Urothelium cell line (cell line): Measurements from ENCODE around the gene ZNF358.
A peak's percentile ranks its signal among the peaks of the same experiment; 100 is the strongest.

Source experiments
- DNase-seq: peaks from one replicate; pipeline ENCODE4 v3.0.0; 2011; ENCODE audit warnings: low spot score, mixed read lengths
- FAIRE-seq: peaks from 2 replicates; lab custom pipeline; 2011; peaks lifted over from hg19 to GRCh38; lab: Jason Lieb, UNC

Gene ZNF358

DNA sequence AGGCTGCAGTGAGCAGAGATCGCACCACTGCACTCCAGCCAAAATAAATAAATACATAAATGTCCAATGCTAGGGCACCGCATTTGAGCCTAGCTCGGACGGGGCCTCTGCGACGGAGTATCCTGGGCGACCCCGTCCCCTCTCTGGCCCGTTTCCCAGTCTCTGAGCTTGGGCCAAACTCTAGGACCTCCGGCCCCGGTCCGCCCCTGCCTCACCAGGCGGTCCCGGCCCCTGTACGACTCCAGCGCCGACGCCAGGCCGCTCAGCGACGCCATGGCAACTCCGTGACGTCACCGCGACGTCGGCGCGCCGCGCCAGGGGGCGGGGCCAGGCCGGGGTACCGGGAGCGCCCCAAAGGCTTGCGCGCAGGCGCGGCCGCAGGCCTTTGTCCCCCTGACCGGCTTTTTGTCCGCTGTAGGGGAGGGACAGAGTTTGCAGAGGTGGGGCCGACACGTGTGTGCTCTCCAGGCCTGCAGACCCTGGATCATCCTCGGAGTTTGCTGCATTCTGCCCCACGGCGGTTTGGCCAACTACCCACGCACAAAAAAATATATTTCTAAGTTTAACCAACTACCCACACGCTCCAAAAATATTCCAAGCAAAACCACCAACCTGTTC lies 27.1 kb upstream of the ZNF358 start, which contains the start of gene PEX11G:
Gene PEX11G (minus strand): TSS at position 300 of the 618 bp plus-strand sequence. CDS start 25 bp downstream, at position 275.
- no peak for FAIRE-seq

GRCh38 chr19:7489609-7490044 lies 26.3 kb upstream of the ZNF358 start:
- DNase-seq (no peak), FAIRE-seq (no peak)

More for the DNA sequence above, 27.1 kb upstream of the ZNF358 start, which contains the start of gene PEX11G:
- peak; percentile 83 for DNase-seq

DNA sequence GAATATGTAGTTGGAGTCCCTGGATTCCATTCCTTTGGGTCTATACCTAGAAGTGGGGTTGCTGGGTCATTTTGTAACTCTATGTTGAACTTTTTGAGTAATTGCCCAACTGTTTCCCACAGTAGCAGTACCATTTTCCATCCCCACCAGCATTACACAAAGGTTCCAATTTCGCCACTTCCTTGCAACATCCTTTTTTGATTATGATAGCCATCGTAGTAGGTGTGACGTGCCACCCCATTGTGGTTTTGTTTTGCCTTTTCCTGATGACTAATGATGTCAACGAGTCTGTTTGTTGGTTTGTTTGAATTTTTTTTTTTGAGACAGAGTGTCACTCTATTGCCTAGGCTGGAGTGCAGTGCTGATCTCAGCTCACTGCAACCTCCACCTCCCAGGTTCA lies 23.8 kb upstream of the ZNF358 start:
- DNase-seq, result no peak

DNA sequence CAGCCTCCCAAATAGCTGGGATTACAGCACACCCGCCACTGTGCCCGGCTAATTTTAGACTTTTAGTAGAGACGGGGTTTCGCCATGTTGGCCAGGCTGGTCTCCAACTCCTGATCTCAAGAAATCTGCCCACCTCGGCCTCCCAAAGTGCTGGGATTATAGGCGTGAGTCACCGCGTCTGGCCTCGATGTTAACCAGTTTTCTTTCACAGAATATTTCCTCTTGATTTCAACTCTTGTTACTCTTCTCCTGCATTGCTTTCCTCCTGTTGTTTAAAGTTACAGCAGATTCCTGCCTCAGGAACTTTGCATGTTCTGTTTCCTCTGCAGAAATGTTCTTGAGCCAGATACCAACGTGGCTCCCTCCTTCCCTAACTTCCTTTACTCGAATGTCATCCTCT lies 23.3 kb upstream of the ZNF358 start:
- DNase-seq, result no peak
- no peak for FAIRE-seq

More for the DNA sequence above, 23.8 kb upstream of the ZNF358 start:
- FAIRE-seq, result no peak

- DNase-seq, result no peak
- no peak for FAIRE-seq
Observed at GRCh38 chr19:7494416-7495098, 21.3 kb upstream of the ZNF358 start.

DNA sequence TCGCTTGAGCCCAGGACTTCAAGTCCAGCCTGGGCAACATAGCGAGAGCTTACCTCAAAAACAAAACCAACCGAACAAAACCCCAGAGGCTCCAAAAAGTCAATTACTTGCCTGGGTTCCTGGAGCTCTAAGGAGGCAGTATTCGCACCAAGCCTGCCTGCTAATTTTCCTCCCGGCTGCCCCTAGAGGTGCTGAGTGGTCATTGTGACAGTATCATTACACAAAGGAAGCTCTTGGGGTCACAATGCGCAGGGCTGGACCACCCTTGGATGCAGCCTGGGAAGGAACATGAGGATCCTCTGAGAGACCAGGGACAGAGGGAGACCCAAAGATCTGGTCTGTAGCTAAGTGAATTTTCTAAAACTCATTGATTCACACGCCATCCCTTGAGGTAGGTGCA lies 18.6 kb upstream of the ZNF358 start:
- FAIRE-seq (no peak), DNase-seq (no peak)

DNA sequence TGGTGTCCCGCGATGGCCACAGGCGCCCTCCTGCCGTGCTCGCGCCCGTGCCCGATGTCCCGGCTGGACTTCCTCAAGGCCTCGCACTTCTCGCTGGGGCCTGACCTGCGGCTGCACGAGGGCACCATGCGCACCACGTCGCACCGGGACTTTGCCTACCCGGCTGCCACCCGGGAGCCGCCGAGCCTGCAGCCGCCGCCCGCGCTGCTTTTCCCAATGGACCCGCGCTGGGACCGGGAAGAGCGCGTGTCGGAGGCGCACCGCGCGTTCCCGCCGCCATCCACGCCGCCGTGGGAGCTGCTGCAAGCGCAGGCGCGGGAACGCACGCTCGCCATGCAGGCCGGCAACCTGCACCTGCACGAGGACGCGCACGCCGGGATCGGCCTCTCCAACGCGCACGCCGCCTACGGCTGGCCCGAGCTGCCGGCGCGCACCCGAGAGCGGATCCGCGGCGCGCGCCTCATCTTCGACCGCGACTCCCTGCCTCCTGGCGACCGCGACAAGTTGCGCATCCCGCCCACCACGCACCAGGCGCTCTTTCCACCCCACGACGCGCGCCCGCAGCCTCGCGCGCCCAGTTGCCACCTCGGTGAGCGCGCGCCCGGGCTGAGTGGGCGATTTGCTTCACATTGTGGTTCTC lies 15.0 kb upstream of the ZNF358 start:
- peak; percentile 96 for FAIRE-seq
- DNase-seq, result peak; percentile 87

DNA sequence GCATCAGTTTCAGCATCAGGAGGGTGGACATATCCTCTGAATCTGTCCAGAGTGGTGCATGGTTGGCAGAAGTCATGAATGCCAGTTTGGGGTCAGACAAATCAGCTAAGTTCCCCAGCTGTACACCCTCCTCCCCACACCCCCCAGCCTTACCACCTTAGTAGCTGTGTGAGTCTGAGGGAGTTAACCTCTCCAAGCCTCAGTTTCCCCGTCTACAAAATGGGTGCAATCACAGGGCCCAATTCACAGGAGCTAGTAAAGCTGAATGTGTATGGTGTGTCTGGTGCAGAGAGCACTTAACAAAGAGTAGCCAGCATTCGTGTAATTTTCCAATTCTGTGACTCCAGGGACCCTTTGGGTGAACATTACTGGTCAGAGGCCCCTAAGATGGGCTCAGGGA lies 13.4 kb upstream of the ZNF358 start:
- DNase-seq (no peak), FAIRE-seq (no peak)

GRCh38 chr19:7504684-7505083 lies 11.2 kb upstream of the ZNF358 start:
- FAIRE-seq (no peak), DNase-seq (no peak)

DNA sequence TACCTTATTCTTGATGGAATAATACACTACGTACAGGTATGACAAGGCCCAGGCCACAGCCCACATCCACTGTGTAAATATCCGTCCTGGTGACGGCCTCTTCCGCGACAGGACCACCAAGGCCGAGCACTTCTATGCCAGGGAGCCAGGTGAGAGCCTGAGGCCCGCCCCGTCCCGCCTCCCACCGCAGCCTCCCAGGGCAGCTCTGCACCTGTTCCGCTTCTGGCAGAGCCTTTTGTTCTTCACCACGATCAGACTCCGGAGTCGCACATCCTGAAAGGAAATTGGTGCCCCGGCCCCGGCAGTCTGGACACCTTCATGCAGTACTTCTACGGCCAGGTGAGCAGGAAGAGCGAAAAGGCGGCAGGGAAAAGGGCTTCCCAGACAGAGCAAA lies 10.6 kb upstream of the ZNF358 start:
- DNase-seq, result no peak
- FAIRE-seq, result no peak

DNA sequence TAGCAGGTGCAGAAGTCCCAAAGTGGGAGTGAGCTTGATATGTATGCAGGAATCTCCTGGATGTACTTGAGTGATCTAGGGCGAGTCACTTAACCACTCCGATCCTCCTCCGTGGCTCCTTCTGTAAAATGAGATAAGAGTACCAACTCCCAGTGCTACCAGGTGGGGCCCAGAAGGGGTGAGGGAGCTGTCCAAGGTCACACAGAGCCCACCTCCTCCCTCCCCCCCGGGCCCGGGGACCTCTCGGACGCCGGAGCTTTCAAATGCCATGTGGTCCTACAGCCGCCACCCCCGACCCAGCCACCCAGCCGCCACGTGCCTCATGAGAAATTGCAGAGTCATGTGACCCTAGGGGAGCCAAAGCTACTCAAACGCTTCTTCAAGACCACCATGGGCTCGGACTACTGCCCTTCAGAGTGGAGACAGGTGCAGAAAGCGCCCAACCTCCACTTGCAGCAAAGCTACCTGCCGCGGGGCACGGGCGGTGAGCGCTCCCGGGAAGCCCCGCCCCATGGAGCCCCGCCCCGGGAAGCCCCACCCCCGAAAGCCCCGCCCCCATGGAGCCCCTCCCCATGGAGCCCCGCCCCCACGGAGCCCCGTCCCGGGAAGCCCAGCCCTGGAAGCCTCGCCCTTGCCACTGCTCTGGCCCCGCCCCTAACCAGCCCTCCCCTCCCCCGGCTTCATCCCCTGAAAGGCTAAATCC lies 10.1 kb upstream of the ZNF358 start:
- FAIRE-seq (no peak), DNase-seq (peak; percentile 54)

GRCh38 chr19:7506385-7507328 lies 9.2 kb upstream of the ZNF358 start:
- no peak for DNase-seq
- no peak for FAIRE-seq

- no peak for FAIRE-seq
- DNase-seq, result peak; percentile 57
Observed at GRCh38 chr19:7507884-7508283, 8.0 kb upstream of the ZNF358 start.

- DNase-seq (no peak), FAIRE-seq (no peak)
Observed at GRCh38 chr19:7509625-7510024, 6.3 kb upstream of the ZNF358 start.

GRCh38 chr19:7512400-7512851 lies 3.5 kb upstream of the ZNF358 start:
- DNase-seq (no peak), FAIRE-seq (no peak)

DNA sequence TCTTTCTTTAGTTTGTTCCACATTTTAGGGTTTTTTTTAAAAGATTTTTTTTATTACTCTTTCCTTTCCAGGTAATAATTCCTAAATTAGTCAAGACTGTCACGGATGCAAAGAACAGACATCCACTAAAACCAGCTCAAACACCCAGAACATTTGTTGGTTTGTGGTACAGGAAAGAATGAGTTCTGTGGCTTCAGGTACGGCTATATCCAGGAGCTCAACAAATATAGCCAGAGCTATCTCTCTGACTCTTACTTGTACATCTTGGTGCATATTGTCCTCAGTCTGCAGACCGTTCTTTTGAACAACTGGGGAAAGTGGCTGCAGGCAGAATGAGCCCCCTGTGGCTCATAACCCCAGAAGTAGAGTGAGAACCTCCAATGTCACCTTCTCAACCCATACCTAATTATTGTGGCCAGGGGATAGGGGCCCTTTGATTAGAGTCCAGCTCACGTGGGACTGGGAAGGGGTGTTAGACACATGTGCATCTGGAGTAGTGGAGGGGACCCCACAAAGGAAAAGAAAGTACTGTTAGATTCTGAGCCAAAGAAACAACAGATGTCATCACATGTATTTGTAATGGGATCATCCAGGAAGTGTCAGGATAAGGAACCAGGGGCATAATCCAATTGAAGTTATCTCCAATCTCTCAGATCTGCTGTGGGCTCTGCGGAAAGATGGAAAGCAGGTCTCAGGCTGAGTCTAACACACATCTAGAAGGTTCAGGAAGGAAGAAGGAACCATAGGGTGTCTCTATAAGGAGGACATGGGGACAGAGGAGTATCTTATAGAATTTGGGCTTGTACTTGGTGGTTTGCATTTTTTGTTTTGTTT lies 1.9 kb upstream of the ZNF358 start:
- DNase-seq (no peak), FAIRE-seq (no peak)

- FAIRE-seq, result no peak
- DNase-seq, result no peak
Observed at GRCh38 chr19:7515110-7515644, 726 bp upstream of the ZNF358 start.

- FAIRE-seq (no peak), DNase-seq (no peak)
Observed at GRCh38 chr19:7516333-7516732, 430 bp downstream of the ZNF358 start.

DNA sequence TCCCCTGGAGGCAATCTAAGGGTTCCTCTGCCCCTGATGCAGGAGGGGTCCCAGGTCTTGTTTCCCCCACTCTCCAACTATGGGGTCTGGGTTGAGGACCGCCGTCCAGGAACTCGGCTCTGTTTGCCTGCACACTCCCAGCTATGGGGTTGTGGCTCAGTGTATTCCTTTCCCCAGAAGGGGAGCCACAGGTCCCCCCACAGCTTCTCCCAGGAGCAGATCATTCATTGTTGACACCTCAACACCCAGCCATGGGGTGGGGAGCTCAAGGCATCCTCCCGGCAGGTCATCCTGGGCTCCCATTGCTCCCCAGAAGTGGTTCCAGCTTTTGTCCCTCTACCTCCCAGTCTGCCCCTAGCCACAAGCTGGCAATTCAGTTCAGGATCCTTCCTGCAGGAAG lies 975 bp downstream of the ZNF358 start:
- DNase-seq (no peak), FAIRE-seq (no peak)
